Subcutaneous abdominal adipose tissue (tissue), 5 donors: Measurements from ENCODE around the gene ZNF442.
A peak's percentile ranks its signal among the peaks of the same experiment; 100 is the strongest.
"Not testable (repeated sequence)": the region's sequence is repeated elsewhere in the genome, so short reads cannot be mapped to it uniquely, and the experiment has no call there.

Source experiments
- H3K27ac ChIP-seq: one replicate; pipeline ENCODE4 v1.7.0; 2013; ENCODE audit warnings: low read depth, mild to moderate bottlenecking, inconsistent platforms, low read length, moderate library complexity
- H3K27me3 ChIP-seq, 5 donors: one replicate each; pipeline ENCODE4 v1.7.0; 2013; ENCODE audit warnings: low read length in 5 of 5, inconsistent platforms in 1 of 5; ENCODE audit not compliant: control insufficient read depth in 5 of 5, insufficient read depth in 4 of 5
- H3K36me3 ChIP-seq, 5 donors: one replicate each; pipeline ENCODE4 v1.7.0; 2013; ENCODE audit warnings: low read length in 5 of 5; ENCODE audit not compliant: control insufficient read depth in 5 of 5, insufficient read depth in 5 of 5
- H3K4me1 ChIP-seq, 5 donors: one replicate each; pipeline ENCODE4 v1.7.0; 2013; ENCODE audit warnings: low read length in 5 of 5, mild to moderate bottlenecking in 3 of 5, moderate library complexity in 1 of 5; ENCODE audit not compliant: control insufficient read depth in 5 of 5, insufficient read depth in 5 of 5
- H3K4me3 ChIP-seq, 5 donors: one replicate each; pipeline ENCODE4 v1.7.0; 2013; ENCODE audit warnings: low read length in 5 of 5, low read depth in 1 of 5
- H3K9ac ChIP-seq, 5 donors: one replicate each; pipeline ENCODE4 v1.7.0; 2013; ENCODE audit warnings: low read length in 5 of 5, mild to moderate bottlenecking in 4 of 5, moderate library complexity in 3 of 5
- H3K9me3 ChIP-seq, 5 donors: one replicate each; pipeline ENCODE4 v1.7.0; 2013; ENCODE audit warnings: low read length in 5 of 5; ENCODE audit not compliant: control insufficient read depth in 5 of 5
- donor health status: healthy.
- donor health status: healthy.
- donor health status: healthy.
- donor health status: healthy.
- donor health status: healthy.

Gene ZNF442

DNA sequence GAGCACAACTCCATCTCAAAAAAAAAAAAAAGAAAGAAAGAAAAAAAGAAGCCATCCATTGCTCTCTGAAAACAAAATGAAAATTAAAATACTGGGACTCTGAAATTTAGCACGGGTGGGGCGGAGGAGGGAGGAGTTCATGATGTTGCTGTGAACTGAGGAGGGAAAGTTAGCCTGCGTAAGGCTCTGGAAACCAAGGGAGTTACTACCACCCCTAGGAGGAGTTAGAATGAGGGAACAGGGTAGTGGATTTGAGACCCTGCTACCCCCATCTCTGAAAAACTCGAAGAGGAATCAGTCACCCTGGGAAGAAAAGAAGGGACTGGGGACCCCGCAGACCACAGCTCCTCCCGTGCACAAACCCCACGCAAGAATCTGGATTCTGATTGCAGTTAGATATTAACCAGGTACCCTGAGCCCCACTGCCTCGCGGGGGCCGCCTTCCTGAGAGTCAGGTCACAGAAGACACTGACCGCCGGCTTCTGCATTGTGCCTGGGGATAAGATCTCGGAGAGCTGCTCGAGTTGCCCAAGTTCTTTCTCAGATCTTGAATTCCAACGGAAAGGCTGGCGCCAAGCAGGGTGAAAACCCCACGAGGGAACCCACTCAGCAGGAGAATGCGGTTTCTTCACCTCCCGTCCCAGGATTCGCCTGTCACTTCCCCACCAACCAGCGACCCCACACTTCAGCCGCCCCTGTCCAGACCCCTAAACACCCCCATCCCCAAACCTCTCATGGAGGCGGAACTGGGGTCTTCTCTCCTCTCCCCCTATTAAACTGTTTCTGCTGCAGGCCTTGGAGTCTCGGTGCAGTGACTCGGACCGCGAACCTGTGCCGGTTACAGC, 870 bp downstream of the ZNF442 start:
- H3K4me3 ChIP-seq: peak overlapping the region; percentile 76 to 91 (median 80)
- peaks cover 0 to 3% (median 0%) of the 10 kb centered on the region in 5 donors for H3K27me3 ChIP-seq
- peaks cover 8 to 16% (median 10%) of the 10 kb centered on the region in 5 donors for H3K4me1 ChIP-seq
- H3K27ac ChIP-seq: peak overlapping the region; percentile 96
- H3K9ac ChIP-seq: peak overlapping the region; percentile 68 to 95 (median 89)
- H3K9me3 ChIP-seq: no peaks in the 10 kb centered on the region
- H3K36me3 ChIP-seq: no peaks in the 10 kb centered on the region

DNA sequence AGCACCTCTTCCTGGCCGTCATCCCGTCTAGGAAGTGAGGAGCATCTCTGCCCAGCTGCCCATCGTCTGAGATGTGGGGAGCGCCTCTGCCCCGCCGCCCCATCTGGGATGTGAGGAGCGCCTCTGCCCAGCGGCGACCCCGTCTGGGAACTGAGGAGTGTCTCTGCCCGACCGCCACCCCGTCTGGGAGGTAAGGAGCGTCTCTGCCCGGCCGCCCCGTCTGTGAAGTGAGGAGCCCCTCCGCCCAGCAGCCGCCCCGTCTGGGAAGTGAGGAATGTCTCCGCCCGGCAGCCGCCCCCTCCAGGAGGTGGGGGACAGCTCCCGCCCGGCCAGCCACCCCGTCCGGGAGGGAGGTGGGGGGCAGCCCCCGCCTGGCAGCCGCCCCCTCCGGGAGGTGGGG, 3.2 kb downstream of the ZNF442 start:
- H3K9ac ChIP-seq, H3K27ac ChIP-seq, H3K36me3 ChIP-seq, H3K4me3 ChIP-seq, H3K9me3 ChIP-seq, H3K27me3 ChIP-seq: not testable (repeated sequence)
- H3K4me1 ChIP-seq: peaks cover 8 to 16% (median 10%) of the 10 kb centered on the region in 5 donors

DNA sequence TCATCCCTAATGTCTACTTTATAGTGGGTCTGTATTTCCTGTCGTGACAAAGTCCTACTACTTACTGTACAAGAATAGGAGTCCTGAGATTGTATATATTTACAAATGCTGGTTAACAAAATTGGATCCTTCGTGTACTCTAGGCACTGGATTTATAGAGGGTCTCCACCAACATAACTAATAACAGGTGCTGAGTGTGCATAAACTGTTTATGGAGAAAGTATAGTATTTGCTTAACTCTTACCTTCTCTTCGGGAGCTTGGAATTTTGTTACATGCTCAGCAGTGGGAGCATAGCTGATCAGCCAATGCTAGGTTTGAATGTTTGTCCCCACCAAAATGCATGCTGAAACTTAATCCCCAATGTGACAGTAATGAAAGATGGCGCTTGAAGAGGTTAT, 12.1 kb downstream of the ZNF442 start:
- H3K9ac ChIP-seq: no peak overlapping the region
- peaks cover 23 to 27% (median 24%) of the 10 kb centered on the region in 5 donors for H3K36me3 ChIP-seq

DNA sequence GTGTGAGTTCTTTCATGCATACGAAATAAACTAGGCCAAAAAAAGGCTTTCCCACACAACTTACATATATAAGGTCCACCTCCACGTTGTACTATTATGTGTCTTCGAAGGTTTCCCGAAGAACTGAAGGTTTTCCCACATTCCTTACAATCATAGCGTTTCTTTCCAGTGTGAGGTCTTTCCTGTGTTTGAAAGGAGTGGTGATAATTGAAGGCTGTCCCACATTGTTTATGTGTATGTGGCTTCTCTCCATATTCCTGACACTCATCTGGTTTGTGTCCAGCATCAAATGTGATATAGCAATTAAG, 14.6 kb downstream of the ZNF442 start:
- Histone ChIP-seq H3K27me3 (no peaks in the 10 kb centered on the region), H3K4me3 (peak overlapping the region in 4 of 5 donors; percentile 37 to 43 (median 39)), H3K9ac (no peak overlapping the region), H3K4me1 (no peaks in the 10 kb centered on the region), H3K36me3 (peaks cover 23 to 31% (median 27%) of the 10 kb centered on the region in 5 donors), H3K27ac (no peak overlapping the region), H3K9me3 (peaks cover 37 to 73% (median 62%) of the 10 kb centered on the region in 5 donors)

More for the DNA sequence above, 12.1 kb downstream of the ZNF442 start:
- H3K27me3 ChIP-seq: no peaks in the 10 kb centered on the region
- peaks cover 36 to 60% (median 43%) of the 10 kb centered on the region in 5 donors for H3K9me3 ChIP-seq
- no peak overlapping the region for H3K27ac ChIP-seq
- no peaks in the 10 kb centered on the region for H3K4me1 ChIP-seq
- peak overlapping the region in 2 of 5 donors; percentile 26 to 30 for H3K4me3 ChIP-seq

DNA sequence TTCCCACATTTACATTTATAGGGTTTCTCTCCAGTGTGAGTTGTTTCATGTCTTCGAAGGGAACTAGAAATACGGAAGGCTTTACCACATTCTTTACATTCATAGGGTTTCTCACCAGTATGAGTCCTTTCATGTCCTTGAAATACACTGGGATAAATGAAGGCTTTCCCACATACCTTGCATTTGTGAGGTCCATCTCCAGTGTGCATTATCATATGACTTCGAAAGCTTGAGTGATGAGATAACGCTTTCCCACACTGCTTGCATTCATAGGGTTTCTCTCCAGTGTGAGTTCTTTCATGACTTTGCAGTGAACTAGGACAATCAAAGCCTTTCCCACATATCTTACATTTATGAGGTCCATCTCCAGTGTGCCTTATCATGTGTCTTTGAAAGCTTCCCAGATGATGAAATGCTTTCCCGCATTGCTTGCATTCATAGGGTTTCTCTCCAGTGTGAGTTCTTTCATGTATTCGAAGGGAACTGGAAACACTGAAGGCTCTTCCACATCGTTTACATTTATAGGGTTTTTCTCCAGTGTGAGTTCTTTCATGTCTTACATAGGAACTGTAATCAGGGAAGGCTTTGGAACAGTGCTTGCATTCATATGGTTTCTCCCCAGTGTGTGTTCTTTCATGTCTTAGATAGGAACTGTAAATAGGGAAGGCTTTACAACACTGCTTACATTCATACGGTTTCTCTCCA, 15.1 kb downstream of the ZNF442 start:
- Histone ChIP-seq H3K4me3 (peak overlapping the region in 4 of 5 donors; percentile 37 to 43 (median 39)), H3K36me3 (peaks cover 23 to 31% (median 27%) of the 10 kb centered on the region in 5 donors), H3K9me3 (peaks cover 37 to 75% (median 66%) of the 10 kb centered on the region in 5 donors), H3K27ac (no peak overlapping the region), H3K9ac (no peak overlapping the region), H3K27me3 (no peaks in the 10 kb centered on the region), H3K4me1 (no peaks in the 10 kb centered on the region)

DNA sequence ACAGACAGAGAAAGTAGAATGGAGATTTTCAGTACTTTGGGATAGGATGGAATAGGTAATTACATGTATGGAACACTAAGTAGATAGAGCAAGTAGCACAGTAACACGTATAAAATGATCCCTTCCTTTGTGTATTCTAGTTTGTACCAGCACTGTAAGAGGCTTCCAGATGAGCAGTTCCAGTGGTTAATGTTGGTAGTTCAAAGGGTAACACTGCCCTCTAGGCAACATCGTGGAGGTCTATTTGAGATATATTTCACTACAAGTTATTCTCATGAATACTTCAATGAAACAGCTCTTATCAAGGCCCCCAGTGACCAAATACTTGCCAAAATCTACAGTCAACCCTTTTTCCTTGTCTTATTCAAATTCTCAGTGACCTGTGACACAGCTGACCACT, 18.6 kb downstream of the ZNF442 start:
- H3K27me3 ChIP-seq: no peaks in the 10 kb centered on the region
- peak overlapping the region in 1 of 5 donors; percentile 7 for H3K4me3 ChIP-seq
- H3K9me3 ChIP-seq: peaks cover 25 to 67% (median 49%) of the 10 kb centered on the region in 5 donors
- no peak overlapping the region for H3K9ac ChIP-seq
- H3K36me3 ChIP-seq: peaks cover 23 to 30% (median 25%) of the 10 kb centered on the region in 5 donors
- no peak overlapping the region for H3K27ac ChIP-seq
- no peaks in the 10 kb centered on the region for H3K4me1 ChIP-seq

DNA sequence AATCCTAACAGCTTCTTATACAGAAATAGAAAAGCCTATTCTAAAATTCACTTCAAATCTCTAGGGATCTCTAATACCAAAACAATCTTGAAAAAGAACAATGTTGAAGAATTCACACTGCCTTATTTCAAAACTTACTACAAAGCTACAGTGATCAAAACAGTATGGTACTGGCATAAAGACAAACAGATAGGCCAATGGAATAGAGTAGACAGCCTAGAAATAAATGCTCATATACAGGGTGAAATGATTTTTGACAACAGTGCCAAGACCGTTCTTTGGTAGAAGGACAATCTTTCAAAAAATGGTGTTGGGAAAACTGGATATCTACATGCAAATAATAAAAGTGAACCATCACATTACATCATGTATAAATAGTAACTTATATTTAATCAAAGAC, 20.3 kb downstream of the ZNF442 start:
- Histone ChIP-seq H3K4me3 (no peak overlapping the region), H3K9ac (no peak overlapping the region), H3K27me3 (no peaks in the 10 kb centered on the region), H3K27ac (no peak overlapping the region), H3K9me3 (peaks cover 12 to 53% (median 33%) of the 10 kb centered on the region in 5 donors), H3K4me1 (no peaks in the 10 kb centered on the region), H3K36me3 (peaks cover 6 to 16% (median 11%) of the 10 kb centered on the region in 5 donors)

DNA sequence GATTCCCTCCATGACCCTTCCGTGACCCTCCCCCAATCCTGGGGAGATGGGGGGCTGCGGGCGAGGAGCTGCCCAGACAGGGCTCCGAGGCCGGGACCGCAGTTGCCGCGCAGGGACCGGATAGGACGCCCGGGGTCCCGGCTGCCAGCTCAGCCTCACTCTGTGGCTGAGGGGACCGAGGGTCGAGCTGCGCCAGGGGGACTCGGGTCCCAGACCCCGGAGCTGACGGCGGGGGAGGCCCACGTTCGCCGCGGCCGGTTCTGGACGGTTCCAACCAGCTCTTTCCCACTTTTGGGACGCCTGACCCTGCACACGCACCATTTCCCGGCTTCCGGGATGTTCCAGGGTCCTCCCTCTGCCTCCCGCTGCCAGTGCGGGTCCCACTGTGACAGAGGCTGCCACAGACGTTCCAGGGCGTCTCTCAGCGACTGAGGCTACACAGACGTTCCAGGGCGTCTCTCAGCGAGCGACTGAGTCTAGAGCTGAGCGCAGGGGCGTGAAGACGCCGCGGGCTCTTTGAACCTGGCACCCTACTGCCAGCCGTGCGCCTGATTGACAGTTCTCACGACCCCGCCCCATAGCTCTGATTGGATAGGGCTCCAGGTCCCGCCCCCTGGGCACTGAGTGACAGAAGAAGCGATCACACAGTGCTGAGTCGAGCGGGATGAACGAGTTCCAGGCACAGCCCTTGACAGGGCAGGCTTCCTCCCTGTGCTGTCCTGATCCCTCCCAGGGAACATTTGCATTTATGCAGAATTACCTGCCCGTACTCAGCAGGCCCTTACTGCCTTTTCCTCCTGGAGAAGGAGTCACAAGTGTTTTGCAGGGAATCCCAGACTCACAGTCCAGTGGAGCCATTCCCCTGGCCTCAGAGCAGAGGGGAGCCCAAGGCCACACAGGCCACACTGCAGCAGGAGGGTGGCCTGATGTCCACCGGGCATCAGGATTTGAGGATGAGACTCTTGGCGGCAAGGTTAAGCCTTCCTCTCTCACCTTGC, 32.0 kb downstream of the ZNF442 start, which contains the start of gene ZNF563:
ZNF563 (minus strand) TSS at position 472 of the 998 bp plus-strand sequence; CDS start at position 321, 151 bp downstream.
- Histone ChIP-seq H3K9ac (peak within 1 kb of the TSS; percentile 82 to 94 (median 91)), H3K9me3 (no peaks in the 10 kb centered on the region), H3K4me3 (peak within 1 kb of the TSS; percentile 89 to 98 (median 93)), H3K4me1 (peaks cover 5 to 26% (median 23%) of the 10 kb centered on the region in 5 donors), H3K27me3 (no peaks in the 10 kb centered on the region), H3K27ac (peak within 1 kb of the TSS; percentile 87), H3K36me3 (no peaks in the 10 kb centered on the region)

DNA sequence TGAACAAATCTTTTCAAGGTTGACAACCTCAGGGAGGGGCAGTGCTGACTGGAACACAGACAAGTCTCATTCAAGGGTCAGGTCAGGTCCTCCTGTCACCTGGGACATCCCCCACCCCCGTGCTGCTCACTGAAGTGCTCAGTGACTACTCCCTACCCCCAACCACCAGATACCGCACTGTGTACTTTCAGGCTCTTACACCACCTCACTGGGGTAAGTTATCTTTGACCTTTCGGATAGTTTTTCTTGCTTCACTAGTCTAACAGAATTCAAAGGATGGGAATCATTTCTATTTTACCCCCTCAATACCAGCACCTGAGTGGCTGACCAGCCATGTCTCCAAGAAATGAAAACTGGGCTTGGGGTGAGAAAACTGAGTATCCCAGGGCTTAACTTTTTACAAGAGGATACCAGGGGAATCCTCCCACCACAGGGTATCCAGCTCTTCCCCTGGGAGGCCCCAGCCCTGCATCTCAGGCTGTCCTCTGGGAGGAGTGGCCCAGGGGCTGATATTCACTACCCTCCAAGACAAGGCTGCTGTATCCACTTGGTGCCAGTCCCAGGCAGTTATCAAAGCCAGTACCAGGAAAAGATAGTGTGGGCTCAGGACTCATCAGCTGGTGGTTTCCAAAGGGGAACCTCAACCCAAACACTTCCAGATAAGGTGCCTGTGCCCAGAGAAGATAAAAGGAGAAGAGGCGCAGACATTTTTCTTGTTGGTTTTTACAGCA, 34.1 kb downstream of the ZNF442 start:
- Histone ChIP-seq H3K36me3 (no peaks in the 10 kb centered on the region), H3K27me3 (no peaks in the 10 kb centered on the region), H3K4me1 (peaks cover 5 to 26% (median 23%) of the 10 kb centered on the region in 5 donors), H3K27ac (no peak overlapping the region), H3K9ac (peak overlapping the region in 1 of 5 donors; percentile 30), H3K4me3 (no peak overlapping the region), H3K9me3 (no peaks in the 10 kb centered on the region)
